Measurements from ENCODE around the gene BAG1. TPM values are rescaled to one million over a fixed set of nuclear protein-coding genes. Genes with fewer than 3 reads are reported as not detected.

The BAG1 gene
- total RNA-seq, 1 donor from 2014 or later = 33.7 TPM

GRCh38 chr9:33300546-33300945 lies 36.0 kb upstream of the BAG1 start:
- no peak for DNase-seq (ENCODE audit: low read depth)
- TF ChIP-seq, protein P1, sequence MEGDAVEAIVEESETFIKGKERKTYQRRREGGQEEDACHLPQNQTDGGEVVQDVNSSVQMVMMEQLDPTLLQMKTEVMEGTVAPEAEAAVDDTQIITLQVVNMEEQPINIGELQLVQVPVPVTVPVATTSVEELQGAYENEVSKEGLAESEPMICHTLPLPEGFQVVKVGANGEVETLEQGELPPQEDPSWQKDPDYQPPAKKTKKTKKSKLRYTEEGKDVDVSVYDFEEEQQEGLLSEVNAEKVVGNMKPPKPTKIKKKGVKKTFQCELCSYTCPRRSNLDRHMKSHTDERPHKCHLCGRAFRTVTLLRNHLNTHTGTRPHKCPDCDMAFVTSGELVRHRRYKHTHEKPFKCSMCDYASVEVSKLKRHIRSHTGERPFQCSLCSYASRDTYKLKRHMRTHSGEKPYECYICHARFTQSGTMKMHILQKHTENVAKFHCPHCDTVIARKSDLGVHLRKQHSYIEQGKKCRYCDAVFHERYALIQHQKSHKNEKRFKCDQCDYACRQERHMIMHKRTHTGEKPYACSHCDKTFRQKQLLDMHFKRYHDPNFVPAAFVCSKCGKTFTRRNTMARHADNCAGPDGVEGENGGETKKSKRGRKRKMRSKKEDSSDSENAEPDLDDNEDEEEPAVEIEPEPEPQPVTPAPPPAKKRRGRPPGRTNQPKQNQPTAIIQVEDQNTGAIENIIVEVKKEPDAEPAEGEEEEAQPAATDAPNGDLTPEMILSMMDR (conservative IDR thresholded peaks at IDR 0.05; ENCODE audit: low read depth, low read length) = no peak
- H3K4me3 ChIP-seq (ENCODE audit: low read depth, low read length) = no peak overlapping the region

DNA sequence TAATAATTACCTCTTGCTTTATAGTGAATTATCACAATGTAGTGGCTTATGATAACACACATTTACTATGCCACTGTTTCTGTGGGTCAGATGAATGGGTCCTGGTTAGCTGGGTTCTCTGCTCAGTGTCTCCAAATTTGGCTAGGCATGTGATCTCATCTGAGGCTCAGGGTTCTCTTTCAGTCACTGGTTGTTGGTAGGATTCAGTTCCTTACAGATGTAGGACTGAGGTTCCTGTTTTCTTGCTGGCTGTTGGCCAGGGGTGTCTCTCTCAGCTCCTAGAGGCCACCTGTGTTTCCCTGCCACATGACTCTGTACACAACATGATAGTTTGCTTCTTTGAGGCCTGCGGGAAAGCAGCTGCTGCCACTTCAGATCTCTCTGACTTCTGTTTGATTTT lies 32.9 kb upstream of the BAG1 start:
- H3K4me3 ChIP-seq (ENCODE audit: low read depth, low read length) = no peak overlapping the region
- DNase-seq (ENCODE audit: low read depth) = no peak
- TF ChIP-seq, protein P1 (conservative IDR thresholded peaks at IDR 0.05; ENCODE audit: low read depth, low read length) = no peak

DNA sequence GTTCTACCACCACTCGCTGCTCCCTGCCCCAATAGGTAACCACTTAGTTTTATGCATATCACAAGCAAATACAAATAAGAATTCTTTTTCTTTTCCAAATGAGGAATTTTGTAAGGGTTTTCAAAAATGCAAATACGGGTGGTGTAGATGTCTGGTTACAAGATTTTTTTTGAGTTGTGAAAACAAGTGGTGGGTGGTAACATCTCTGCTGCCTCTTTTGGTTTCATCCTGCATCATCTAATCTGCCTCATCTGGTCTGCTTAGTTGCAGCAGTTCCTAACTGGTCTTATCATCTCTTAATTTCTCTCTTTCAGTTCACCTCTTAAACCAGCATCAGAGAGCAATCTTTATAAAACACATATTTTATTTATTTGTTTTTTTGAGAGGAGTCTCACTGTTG lies 31.1 kb upstream of the BAG1 start:
- no peak for DNase-seq (ENCODE audit: low read depth)
- TF ChIP-seq, protein P1 (conservative IDR thresholded peaks at IDR 0.05; ENCODE audit: low read depth, low read length) = no peak
- H3K4me3 ChIP-seq (ENCODE audit: low read depth, low read length) = no peak overlapping the region

- DNase-seq (ENCODE audit: low read depth) = no peak
- no peak overlapping the region for H3K4me3 ChIP-seq (ENCODE audit: low read depth, low read length)
- TF ChIP-seq, protein P1 (conservative IDR thresholded peaks at IDR 0.05; ENCODE audit: low read depth, low read length) = no peak
Observed at GRCh38 chr9:33294670-33295432, 30.3 kb upstream of the BAG1 start.

- no peak for DNase-seq (ENCODE audit: low read depth)
- no peak overlapping the region for H3K4me3 ChIP-seq (ENCODE audit: low read depth, low read length)
- TF ChIP-seq, protein P1 (conservative IDR thresholded peaks at IDR 0.05; ENCODE audit: low read depth, low read length) = no peak
Observed at GRCh38 chr9:33293782-33294181, 29.3 kb upstream of the BAG1 start.

GRCh38 chr9:33291901-33292300 lies 27.4 kb upstream of the BAG1 start:
- DNase-seq (ENCODE audit: low read depth) = no peak
- TF ChIP-seq, protein P1 (conservative IDR thresholded peaks at IDR 0.05; ENCODE audit: low read depth, low read length) = no peak
- no peak overlapping the region for H3K4me3 ChIP-seq (ENCODE audit: low read depth, low read length)

DNA sequence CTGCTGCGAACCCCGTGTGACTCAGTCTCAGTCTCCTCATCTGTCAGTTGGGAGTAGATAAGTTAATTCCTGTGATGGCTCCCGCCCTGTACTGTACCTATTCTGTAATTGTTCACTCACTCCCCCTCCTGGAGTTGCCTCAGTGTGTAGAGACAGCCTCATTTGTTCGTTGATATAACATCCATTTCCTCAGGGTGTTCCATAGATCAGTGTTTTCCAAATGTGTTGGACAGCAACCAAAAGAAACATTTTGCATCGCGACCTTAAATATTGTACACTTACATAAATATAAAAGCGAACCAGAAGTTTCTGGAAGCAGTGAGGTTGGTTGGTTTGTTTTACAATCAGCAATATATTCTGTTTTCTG lies 26.5 kb upstream of the BAG1 start:
- peak; percentile 39 for DNase-seq (ENCODE audit: low read depth)
- TF ChIP-seq, protein P1 (conservative IDR thresholded peaks at IDR 0.05; ENCODE audit: low read depth, low read length) = peak; percentile 5
- peak overlapping the region; percentile 94 for H3K4me3 ChIP-seq (ENCODE audit: low read depth, low read length)

Measured in epithelial cell of proximal tubule (primary cell).